ENCODE data around the gene CORO1A. TPM values are rescaled to one million over a fixed set of nuclear protein-coding genes. Genes with fewer than 3 reads are reported as not detected.
"Not testable (repeated sequence)": the region's sequence is repeated elsewhere in the genome, so short reads cannot be mapped to it uniquely, and the experiment has no call there.

Gene CORO1A
- total and polyA plus RNA-seq, 2 experiments from 2014 or later = 1.7 to 4.8 TPM

DNA sequence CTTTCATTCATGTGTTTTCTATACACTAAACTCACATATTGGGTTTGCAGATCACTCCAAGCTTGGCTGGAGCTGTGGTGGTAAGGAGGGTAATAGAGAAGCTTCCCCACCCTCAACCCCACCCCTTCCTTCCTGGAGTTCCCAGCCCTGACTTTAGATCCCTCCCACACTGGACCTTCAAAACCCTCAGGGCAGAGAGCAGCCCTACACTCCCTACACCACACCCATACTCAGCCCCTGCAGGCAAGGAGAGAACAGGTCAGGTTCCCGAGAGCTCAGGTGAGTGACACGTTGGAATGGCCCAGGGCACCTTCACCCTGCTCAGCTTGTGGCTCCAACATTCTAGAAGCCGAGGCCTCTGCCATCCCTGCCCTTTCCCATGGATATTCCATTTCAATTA is 15.6 kb downstream of the CORO1A start, which contains the start of gene SULT1A3:
SULT1A3 (plus strand) TSS at position 207 of the 400 bp plus-strand sequence. CDS start 1,474 bp downstream, outside the sequence.
- H4K20me1 ChIP-seq (ENCODE audit: insufficient read depth); H3K79me2 ChIP-seq (ENCODE audit: insufficient read depth); H3K9me3 ChIP-seq (ENCODE audit: low read depth); H3K36me3 ChIP-seq (ENCODE audit: low read depth); H3F3A ChIP-seq (ENCODE audit: insufficient read depth); H3K4me3 ChIP-seq; in situ Hi-C loops (cut with MboI); H3K4me2 ChIP-seq (ENCODE audit: unreplicated experiment); H3K4me1 ChIP-seq (ENCODE audit: insufficient read depth); H2AFZ ChIP-seq; DNase-seq; H3K27ac ChIP-seq; H3K9me2 ChIP-seq (ENCODE audit: insufficient read depth); H3K27me3 ChIP-seq (replicated peaks; ENCODE audit: insufficient read depth); H3K9ac ChIP-seq: not testable (repeated sequence)
- WGBS, 2 experiments (ENCODE audit: low coverage in 1 of 2, low lambda C conversion rate in 2 of 2, missing lambda C conversion rate in 2 of 2) = no CpG with 5 or more reads among the region's 3 CpGs

DNA sequence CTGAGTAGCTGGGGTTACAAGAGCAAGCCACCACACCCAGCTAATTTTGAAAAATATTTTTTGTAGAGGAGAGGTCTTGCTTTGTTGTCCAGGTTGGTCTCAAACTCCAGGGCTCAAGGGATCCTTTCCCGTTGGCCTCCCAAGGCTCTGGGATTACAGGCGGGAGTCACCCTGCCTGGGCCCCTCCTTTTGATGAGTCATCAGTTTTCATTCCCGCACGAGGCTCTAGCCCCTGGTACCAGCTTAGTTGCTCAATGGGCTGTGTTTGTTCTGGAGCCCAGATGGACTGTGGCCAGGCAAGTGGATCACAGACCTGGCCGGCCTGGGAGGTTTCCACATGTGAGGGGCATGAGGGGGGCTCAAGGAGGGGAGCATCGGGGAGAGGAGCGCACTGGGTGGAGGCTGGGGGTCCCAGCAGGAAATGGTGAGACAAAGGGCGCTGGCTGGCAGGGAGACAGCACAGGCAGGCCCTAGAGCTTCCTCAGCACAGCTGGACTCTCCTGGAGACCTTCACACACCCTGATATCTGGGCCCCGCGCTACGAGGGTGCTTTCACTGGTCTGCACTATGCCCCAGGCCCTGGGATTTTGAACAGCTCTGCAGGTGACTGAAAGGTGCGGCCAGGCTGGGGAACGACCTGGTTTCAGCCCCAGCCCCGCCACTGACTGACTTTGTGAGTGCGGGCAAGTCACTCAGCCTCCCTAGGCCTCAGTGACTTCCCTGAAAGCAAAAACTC is 16.4 kb downstream of the CORO1A start:
- in situ Hi-C loops (cut with MboI); H3K27me3 ChIP-seq (replicated peaks; ENCODE audit: insufficient read depth): not testable (repeated sequence)

DNA sequence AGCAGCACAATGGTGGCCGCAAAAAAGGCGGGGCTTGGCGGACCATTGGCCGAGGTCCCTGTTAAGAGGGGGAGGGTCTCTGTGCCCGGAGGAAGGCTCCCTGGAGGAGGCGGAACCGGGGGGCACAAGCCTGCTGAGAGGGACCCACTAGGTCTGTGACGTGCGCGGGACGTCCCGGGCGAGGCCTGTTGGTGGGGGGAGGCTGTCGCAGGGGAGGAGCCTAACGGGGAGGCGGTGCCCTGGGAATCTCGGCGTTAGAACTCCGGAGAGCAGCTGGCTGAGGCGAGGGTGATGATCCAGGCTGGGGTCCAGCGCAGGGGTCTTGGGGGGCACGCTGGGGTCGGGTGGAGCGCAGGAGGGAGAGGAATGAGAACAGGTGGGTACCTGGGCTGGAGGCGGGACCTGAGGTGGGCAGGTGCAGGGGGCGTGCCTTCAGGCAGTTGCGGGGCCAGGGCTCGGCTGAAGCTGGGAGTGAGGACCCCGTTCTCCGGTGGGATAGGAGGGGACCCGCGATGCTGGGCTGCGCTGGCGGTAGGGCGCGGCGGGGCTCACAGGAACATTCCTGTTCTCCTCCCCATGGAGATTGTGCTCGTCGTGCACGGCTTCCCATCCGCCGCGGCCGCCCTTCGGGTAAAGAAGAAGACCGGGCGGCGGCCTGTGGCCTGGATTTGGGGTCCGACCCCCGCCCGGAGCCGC is 22.3 kb downstream of the CORO1A start:
- peak overlapping the region; percentile 43 for H3K4me2 ChIP-seq (ENCODE audit: unreplicated experiment)
- H3K9ac ChIP-seq; H3K9me2 ChIP-seq (ENCODE audit: insufficient read depth); H3K36me3 ChIP-seq (ENCODE audit: low read depth); H2AFZ ChIP-seq; H3K27me3 ChIP-seq (replicated peaks; ENCODE audit: insufficient read depth); in situ Hi-C loops (cut with MboI); H3K27ac ChIP-seq; H4K20me1 ChIP-seq (ENCODE audit: insufficient read depth); H3K4me1 ChIP-seq (ENCODE audit: insufficient read depth); H3K79me2 ChIP-seq (ENCODE audit: insufficient read depth); H3K9me3 ChIP-seq (ENCODE audit: low read depth); H3F3A ChIP-seq (ENCODE audit: insufficient read depth); DNase-seq: not testable (repeated sequence)
- peak overlapping the region; percentile 50; the same call in 1 of the 2 replicates for H3K4me3 ChIP-seq
- WGBS, 2 experiments (ENCODE audit: low coverage in 1 of 2, low lambda C conversion rate in 2 of 2, missing lambda C conversion rate in 2 of 2) = 3% methylated on average over 14 to 20 of the region's 52 CpGs

More for the DNA sequence above, 16.4 kb downstream of the CORO1A start:
- not testable (repeated sequence) for H2AFZ ChIP-seq; H3K4me2 ChIP-seq (ENCODE audit: unreplicated experiment); H4K20me1 ChIP-seq (ENCODE audit: insufficient read depth); H3K4me3 ChIP-seq; DNase-seq; H3K79me2 ChIP-seq (ENCODE audit: insufficient read depth); H3K4me1 ChIP-seq (ENCODE audit: insufficient read depth); H3F3A ChIP-seq (ENCODE audit: insufficient read depth); H3K9ac ChIP-seq; H3K36me3 ChIP-seq (ENCODE audit: low read depth); H3K9me2 ChIP-seq (ENCODE audit: insufficient read depth); H3K9me3 ChIP-seq (ENCODE audit: low read depth); H3K27ac ChIP-seq
- no CpG with 5 or more reads among the region's 15 CpGs for WGBS, 2 experiments (ENCODE audit: low coverage in 1 of 2, low lambda C conversion rate in 2 of 2, missing lambda C conversion rate in 2 of 2)

DNA sequence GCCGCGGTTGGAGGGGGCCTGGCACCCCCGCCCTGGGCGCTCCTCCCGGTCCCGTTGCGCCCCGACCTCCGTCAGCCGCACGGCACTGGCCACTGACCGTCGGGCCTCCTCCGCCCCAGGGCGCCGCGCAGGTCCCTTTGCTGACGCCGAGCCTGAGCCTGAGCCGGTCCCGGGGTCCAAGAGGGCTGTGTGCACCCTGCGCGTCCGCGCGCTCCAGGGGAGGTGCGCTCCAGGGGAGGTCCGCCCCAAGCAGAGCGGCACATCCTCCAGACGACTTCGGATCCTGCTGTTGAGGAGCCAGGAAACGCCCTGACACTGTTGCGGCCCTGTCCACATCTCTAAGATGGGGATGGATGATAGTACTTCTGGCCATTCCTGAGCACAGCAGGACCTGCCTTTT is 22.9 kb downstream of the CORO1A start:
- in situ Hi-C loops (cut with MboI); H3K79me2 ChIP-seq (ENCODE audit: insufficient read depth); H3K9me2 ChIP-seq (ENCODE audit: insufficient read depth); DNase-seq; H3K27me3 ChIP-seq (replicated peaks; ENCODE audit: insufficient read depth); H3K9ac ChIP-seq; H3K4me1 ChIP-seq (ENCODE audit: insufficient read depth); H2AFZ ChIP-seq; H4K20me1 ChIP-seq (ENCODE audit: insufficient read depth); H3F3A ChIP-seq (ENCODE audit: insufficient read depth); H3K9me3 ChIP-seq (ENCODE audit: low read depth); H3K36me3 ChIP-seq (ENCODE audit: low read depth); H3K27ac ChIP-seq: not testable (repeated sequence)
- peak overlapping the region; percentile 50; the same call in 1 of the 2 replicates for H3K4me3 ChIP-seq
- WGBS, 2 experiments (ENCODE audit: low coverage in 1 of 2, low lambda C conversion rate in 2 of 2, missing lambda C conversion rate in 2 of 2) = no CpG with 5 or more reads among the region's 33 CpGs
- H3K4me2 ChIP-seq (ENCODE audit: unreplicated experiment) = peak overlapping the region; percentile 43

DNA sequence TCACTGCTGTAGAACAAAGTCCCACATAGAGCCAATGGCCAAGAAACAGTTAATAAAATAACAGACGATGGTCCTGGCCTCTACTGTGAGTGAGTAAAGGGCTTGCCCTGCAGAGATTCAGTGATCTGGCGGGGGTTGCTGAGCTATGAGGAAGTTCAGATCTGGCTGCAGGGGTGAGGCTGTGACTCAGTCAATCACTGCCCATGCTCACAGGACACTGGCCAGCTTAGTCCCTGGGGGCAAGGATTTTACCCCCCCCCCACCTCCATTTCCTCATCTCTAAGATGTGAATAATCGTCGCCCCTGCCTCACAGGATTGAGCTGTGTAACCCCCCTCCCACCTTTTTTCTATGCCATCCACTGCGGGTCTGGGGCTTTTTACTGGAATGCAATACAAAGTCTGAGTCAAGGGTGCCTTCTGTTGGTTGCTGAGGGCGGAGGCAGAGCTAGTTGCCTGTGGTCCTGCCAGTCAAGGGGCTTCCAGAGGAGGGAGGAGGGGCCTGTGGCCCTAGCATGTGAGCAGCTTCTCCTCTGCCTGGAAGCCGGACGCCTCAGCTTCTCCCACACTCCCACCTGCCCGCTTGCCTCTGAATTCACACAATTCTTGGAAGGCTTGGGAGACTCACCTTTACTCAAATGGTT is 23.8 kb downstream of the CORO1A start:
- H3F3A ChIP-seq (ENCODE audit: insufficient read depth); H3K4me2 ChIP-seq (ENCODE audit: unreplicated experiment); H2AFZ ChIP-seq; H3K27ac ChIP-seq; H3K27me3 ChIP-seq (replicated peaks; ENCODE audit: insufficient read depth); H3K9me3 ChIP-seq (ENCODE audit: low read depth); H3K4me1 ChIP-seq (ENCODE audit: insufficient read depth); H3K9me2 ChIP-seq (ENCODE audit: insufficient read depth); H3K79me2 ChIP-seq (ENCODE audit: insufficient read depth); DNase-seq; H3K9ac ChIP-seq; H3K4me3 ChIP-seq; H4K20me1 ChIP-seq (ENCODE audit: insufficient read depth); in situ Hi-C loops (cut with MboI); H3K36me3 ChIP-seq (ENCODE audit: low read depth): not testable (repeated sequence)
- 0 to 1% methylated on average over 2 to 3 of the region's 9 CpGs for WGBS, 2 experiments (ENCODE audit: low coverage in 1 of 2, low lambda C conversion rate in 2 of 2, missing lambda C conversion rate in 2 of 2)

DNA sequence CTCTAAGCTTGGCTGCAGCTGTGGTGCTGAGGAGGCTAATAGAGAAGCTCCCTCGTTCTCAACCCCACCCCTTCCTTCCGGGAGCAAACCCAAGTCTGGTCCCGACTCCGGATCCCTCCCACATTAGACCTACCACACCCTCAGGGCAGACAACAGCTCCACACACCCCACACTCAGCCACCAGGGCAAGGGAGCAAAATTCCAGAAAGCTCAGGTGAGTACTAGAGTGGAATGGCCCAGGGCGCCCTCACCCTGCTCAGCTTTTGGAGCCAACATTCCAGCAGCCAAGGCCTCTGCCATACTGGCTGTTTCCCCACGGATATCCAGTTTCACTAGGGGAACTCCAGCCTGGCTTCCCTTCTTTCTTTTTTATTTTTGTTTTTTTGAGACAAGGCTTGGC is 25.6 kb downstream of the CORO1A start:
- H3K79me2 ChIP-seq (ENCODE audit: insufficient read depth); H3K4me2 ChIP-seq (ENCODE audit: unreplicated experiment); H3K27ac ChIP-seq; H3K9ac ChIP-seq; H3K4me3 ChIP-seq; H3K27me3 ChIP-seq (replicated peaks; ENCODE audit: insufficient read depth); in situ Hi-C loops (cut with MboI); H3K4me1 ChIP-seq (ENCODE audit: insufficient read depth); H4K20me1 ChIP-seq (ENCODE audit: insufficient read depth); H3F3A ChIP-seq (ENCODE audit: insufficient read depth); H3K9me2 ChIP-seq (ENCODE audit: insufficient read depth); H3K36me3 ChIP-seq (ENCODE audit: low read depth); H2AFZ ChIP-seq; H3K9me3 ChIP-seq (ENCODE audit: low read depth); DNase-seq: not testable (repeated sequence)
- 0% methylated on average over 1 to 4 of the region's 6 CpGs for WGBS, 2 experiments (ENCODE audit: low coverage in 1 of 2, low lambda C conversion rate in 2 of 2, missing lambda C conversion rate in 2 of 2)

DNA sequence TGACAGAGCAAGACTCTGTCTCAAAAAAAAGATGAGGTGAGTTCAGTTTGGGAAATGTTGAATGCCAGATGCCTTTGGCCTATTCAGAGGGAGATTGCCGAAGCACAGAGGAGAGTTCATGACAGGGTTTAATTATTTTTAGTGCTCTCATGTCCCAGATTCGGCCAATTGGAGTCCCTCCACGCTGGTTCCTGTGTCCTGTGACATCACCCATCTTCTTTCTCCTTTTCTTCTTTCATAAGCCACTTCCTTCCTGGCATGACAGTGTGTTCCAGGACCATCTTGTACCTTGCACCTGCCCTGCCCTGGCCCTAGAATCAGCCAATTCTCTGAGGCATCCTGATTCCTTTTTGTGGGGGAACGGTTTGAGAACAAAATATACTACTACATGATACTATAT is 28.0 kb downstream of the CORO1A start:
- H3K27me3 ChIP-seq (replicated peaks; ENCODE audit: insufficient read depth); DNase-seq; H3K79me2 ChIP-seq (ENCODE audit: insufficient read depth); H3K36me3 ChIP-seq (ENCODE audit: low read depth); H3K4me1 ChIP-seq (ENCODE audit: insufficient read depth); H3K27ac ChIP-seq; H3K9ac ChIP-seq; H3K9me3 ChIP-seq (ENCODE audit: low read depth); H4K20me1 ChIP-seq (ENCODE audit: insufficient read depth); H3K4me2 ChIP-seq (ENCODE audit: unreplicated experiment); H3K9me2 ChIP-seq (ENCODE audit: insufficient read depth); H3K4me3 ChIP-seq; H2AFZ ChIP-seq; in situ Hi-C loops (cut with MboI); H3F3A ChIP-seq (ENCODE audit: insufficient read depth): not testable (repeated sequence)
- WGBS, 2 experiments (ENCODE audit: low coverage in 1 of 2, low lambda C conversion rate in 2 of 2, missing lambda C conversion rate in 2 of 2) = no CpG with 5 or more reads among the region's 4 CpGs

Measured in GM23248 (cell line).